ENCODE measurements around the gene DYNC2I2. TPM values are rescaled to one million over a fixed set of nuclear protein-coding genes. Genes with fewer than 3 reads are reported as not detected.
"Not testable (repeated sequence)": the region's sequence is repeated elsewhere in the genome, so short reads cannot be mapped to it uniquely, and the experiment has no call there.

The DYNC2I2 gene
- total RNA-seq, 1 experiment from 2014 or later, result 71.1 TPM

DNA sequence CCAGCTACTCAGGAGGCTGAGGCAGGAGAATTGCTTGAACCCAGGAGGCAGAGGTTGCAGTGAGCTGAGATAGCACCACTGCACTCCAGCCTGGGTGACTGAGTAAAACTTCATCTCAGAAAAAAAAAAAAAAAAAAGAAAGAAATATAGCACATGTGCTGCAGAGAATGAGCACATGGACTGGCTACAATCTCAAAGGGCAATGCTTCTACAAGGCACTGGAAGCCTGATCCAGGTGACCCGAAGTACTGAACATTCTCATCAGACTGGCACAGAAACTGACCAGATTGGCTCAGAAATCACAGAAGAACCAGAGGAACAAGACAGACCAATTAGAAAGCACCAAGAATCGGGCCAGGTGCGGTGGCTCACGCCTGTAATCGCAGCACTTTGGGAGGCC, 4.8 kb downstream of the DYNC2I2 start (continued):
- no peak for TF ChIP-seq PREB (CRISPR knock-in tag; IDR thresholded peaks at IDR 0.05; ENCODE audit: borderline replicate concordance)
- TF ChIP-seq, protein P1, sequence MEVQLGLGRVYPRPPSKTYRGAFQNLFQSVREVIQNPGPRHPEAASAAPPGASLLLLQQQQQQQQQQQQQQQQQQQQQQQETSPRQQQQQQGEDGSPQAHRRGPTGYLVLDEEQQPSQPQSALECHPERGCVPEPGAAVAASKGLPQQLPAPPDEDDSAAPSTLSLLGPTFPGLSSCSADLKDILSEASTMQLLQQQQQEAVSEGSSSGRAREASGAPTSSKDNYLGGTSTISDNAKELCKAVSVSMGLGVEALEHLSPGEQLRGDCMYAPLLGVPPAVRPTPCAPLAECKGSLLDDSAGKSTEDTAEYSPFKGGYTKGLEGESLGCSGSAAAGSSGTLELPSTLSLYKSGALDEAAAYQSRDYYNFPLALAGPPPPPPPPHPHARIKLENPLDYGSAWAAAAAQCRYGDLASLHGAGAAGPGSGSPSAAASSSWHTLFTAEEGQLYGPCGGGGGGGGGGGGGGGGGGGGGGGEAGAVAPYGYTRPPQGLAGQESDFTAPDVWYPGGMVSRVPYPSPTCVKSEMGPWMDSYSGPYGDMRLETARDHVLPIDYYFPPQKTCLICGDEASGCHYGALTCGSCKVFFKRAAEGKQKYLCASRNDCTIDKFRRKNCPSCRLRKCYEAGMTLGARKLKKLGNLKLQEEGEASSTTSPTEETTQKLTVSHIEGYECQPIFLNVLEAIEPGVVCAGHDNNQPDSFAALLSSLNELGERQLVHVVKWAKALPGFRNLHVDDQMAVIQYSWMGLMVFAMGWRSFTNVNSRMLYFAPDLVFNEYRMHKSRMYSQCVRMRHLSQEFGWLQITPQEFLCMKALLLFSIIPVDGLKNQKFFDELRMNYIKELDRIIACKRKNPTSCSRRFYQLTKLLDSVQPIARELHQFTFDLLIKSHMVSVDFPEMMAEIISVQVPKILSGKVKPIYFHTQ (CRISPR knock-in tag; IDR thresholded peaks at IDR 0.05), result no peak
- TF ChIP-seq, protein P2, sequence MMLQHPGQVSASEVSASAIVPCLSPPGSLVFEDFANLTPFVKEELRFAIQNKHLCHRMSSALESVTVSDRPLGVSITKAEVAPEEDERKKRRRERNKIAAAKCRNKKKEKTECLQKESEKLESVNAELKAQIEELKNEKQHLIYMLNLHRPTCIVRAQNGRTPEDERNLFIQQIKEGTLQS (CRISPR knock-in tag; conservative IDR thresholded peaks at IDR 0.05), result no peak

GRCh38 chr9:128648206-128648605, 8.4 kb downstream of the DYNC2I2 start:
- not testable (repeated sequence) for H3K9me3 Mint-ChIP-seq; H3K27me3 Mint-ChIP-seq (ENCODE audit: low read depth); H3K27ac Mint-ChIP-seq; H3K4me3 Mint-ChIP-seq; H3K36me3 Mint-ChIP-seq; H3K4me1 Mint-ChIP-seq
- DNase-seq (ENCODE audit: low spot score) (peak; percentile 62), ATAC-seq (peak; percentile 89)
- POLR2A ChIA-PET, result interaction anchor here (0.9 kb wide), 1 partner anchor 170 kb away, joined by 3 read pairs; the partner anchor contains the start of gene ENDOG
- CTCF ChIA-PET, result interaction anchor here (0.6 to 1.3 kb wide), 4 partner anchors 12 to 227 kb away, joined by 3 to 4 read pairs (median 4); partner anchors contain the start of gene CERCAM
- TF ChIP-seq ZNF121 (CRISPR knock-in tag; IDR thresholded peaks at IDR 0.05), result peak; percentile 100
- TF ChIP-seq GTF2I (CRISPR knock-in tag; conservative IDR thresholded peaks at IDR 0.05), result peak; percentile 62; the same call in 1 of the 2 replicates

DNA sequence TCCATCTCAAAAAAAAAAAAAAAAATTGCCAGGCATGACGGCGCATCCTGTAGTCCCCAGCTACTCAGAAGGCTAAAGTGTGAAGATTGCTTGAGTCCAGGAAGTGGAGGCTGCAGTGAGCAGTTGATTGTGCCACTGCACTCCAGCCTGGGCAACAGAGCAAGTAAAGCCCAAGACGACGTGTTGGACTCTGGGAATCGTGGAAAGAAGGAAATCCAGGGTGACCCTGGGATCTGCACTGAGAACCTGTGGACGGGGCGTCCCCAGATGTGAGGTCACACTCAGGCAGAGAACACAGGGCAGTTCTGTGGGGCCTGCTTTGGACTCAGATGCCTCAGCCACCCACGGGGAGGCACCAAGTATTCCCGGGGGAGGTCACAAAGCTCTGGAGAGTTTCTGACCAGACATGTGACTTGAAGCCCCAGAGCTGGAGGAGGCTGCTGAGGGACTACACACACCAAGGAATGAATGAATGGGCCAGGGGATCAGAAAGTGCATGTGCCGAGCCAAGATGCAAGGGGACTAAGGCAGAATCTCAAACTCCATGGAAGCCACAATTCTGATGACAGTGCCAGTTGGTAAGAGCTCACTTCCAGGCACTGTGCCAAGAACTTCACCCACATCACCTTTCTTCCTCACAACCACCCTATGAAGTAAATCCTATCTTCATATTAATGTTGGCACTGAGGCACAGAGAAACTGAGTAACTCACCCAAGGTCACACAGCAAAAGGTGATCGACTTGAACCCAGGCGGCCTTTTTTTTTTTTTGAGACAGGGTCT, 12.9 kb downstream of the DYNC2I2 start:
- H3K4me3 Mint-ChIP-seq, result no peak overlapping the region
- ChIA-PET CTCF (interaction anchor here (0.8 kb wide), 1 partner anchor 58 kb away, joined by 3 read pairs; the partner anchor contains the start of gene PKN3), POLR2A (interaction anchor here (0.6 kb wide), 1 partner anchor 56 kb away, joined by 3 read pairs; no protein-coding TSS in a partner anchor)
- no peaks in the 10 kb centered on the region for H3K9me3 Mint-ChIP-seq
- H3K27ac Mint-ChIP-seq, result peak overlapping the region; percentile 78; the same call in 1 of the 2 replicates
- H3K36me3 Mint-ChIP-seq, result peaks cover 15% of the 10 kb centered on the region
- no peaks in the 10 kb centered on the region for H3K4me1 Mint-ChIP-seq
- H3K27me3 Mint-ChIP-seq (ENCODE audit: low read depth), result no peaks in the 10 kb centered on the region
- no peak for ATAC-seq
- DNase-seq (ENCODE audit: low spot score), result no peak
- no peak for TF ChIP-seq ATF1 (CRISPR knock-in tag; IDR thresholded peaks at IDR 0.05)
- TF ChIP-seq RELA (CRISPR knock-in tag; IDR thresholded peaks at IDR 0.05; ENCODE audit: borderline replicate concordance), result no peak
- no peak for TF ChIP-seq ZNF671 (CRISPR knock-in tag; IDR thresholded peaks at IDR 0.05)
- no peak for TF ChIP-seq RORB (CRISPR knock-in tag; IDR thresholded peaks at IDR 0.05)
- no peak for TF ChIP-seq SMAD3 (CRISPR knock-in tag; IDR thresholded peaks at IDR 0.05; ENCODE audit: borderline replicate concordance)
- no peak for TF ChIP-seq NFE2L1 (CRISPR knock-in tag; IDR thresholded peaks at IDR 0.05)
- no peak for TF ChIP-seq ZNF396 (CRISPR knock-in tag; IDR thresholded peaks at IDR 0.05; ENCODE audit: borderline replicate concordance)
- TF ChIP-seq ZNF281 (CRISPR knock-in tag; IDR thresholded peaks at IDR 0.05), result no peak
- no peak for TF ChIP-seq ZNF317 (CRISPR knock-in tag; IDR thresholded peaks at IDR 0.05; ENCODE audit: borderline replicate concordance, low read depth)
- TF ChIP-seq, protein P3, sequence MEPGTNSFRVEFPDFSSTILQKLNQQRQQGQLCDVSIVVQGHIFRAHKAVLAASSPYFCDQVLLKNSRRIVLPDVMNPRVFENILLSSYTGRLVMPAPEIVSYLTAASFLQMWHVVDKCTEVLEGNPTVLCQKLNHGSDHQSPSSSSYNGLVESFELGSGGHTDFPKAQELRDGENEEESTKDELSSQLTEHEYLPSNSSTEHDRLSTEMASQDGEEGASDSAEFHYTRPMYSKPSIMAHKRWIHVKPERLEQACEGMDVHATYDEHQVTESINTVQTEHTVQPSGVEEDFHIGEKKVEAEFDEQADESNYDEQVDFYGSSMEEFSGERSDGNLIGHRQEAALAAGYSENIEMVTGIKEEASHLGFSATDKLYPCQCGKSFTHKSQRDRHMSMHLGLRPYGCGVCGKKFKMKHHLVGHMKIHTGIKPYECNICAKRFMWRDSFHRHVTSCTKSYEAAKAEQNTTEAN (CRISPR knock-in tag; IDR thresholded peaks at IDR 0.05), result no peak
- no peak for TF ChIP-seq E2F1 (CRISPR knock-in tag; IDR thresholded peaks at IDR 0.05)
- no peak for TF ChIP-seq ZNF425 (CRISPR knock-in tag; conservative IDR thresholded peaks at IDR 0.05)
- TF ChIP-seq, protein P2 (CRISPR knock-in tag; conservative IDR thresholded peaks at IDR 0.05), result no peak

Measured in WTC11 (cell line).